ENCODE results near the gene L3MBTL4. TPM values are rescaled to one million over a fixed set of nuclear protein-coding genes. Genes with fewer than 3 reads are reported as not detected.
A peak's percentile ranks its signal among the peaks of the same experiment; 100 is the strongest.

The L3MBTL4 gene
- total and polyA plus RNA-seq, 12 donors, result 3.9 to 22.6 (median 8.7) TPM

- intact Hi-C loops (cut with DNase I), result no loop called here
- TF ChIP-seq CTCF (IDR thresholded peaks at IDR 0.05) (no peak), POLR2A (IDR thresholded peaks at IDR 0.05) (no peak)
- no peaks in the 10 kb centered on the region for H3K36me3 ChIP-seq (replicated peaks in 1 of 2)
- whole genome bisulfite sequencing, 4 donors, result 63 to 69% (median 67%) methylated on average over 9 of the region's 9 CpGs
- no peaks in the 10 kb centered on the region for H3K27me3 ChIP-seq
- H3K4me1 ChIP-seq (replicated peaks in 1 of 2), result peaks cover 5 to 10% of the 10 kb centered on the region in 2 donors
- DNase-seq, result peak; percentile 41 to 71 (median 69)
- no peak overlapping the region for H3K4me3 ChIP-seq
- H3K27ac ChIP-seq, result peak overlapping the region in 2 of 5 donors; percentile 24 to 67
- H3K9me3 ChIP-seq (replicated peaks in 1 of 3), result no peaks in the 10 kb centered on the region
Measured at GRCh38 chr18:6355789-6356589, 58.7 kb downstream of the L3MBTL4 start.

GRCh38 chr18:6352275-6352674, 62.4 kb downstream of the L3MBTL4 start:
- Histone ChIP-seq H3K27me3 (no peaks in the 10 kb centered on the region), H3K9me3 (replicated peaks in 1 of 3) (no peaks in the 10 kb centered on the region), H3K4me1 (replicated peaks in 1 of 2) (peaks cover 0 to 10% of the 10 kb centered on the region in 2 donors), H3K36me3 (replicated peaks in 1 of 2) (no peaks in the 10 kb centered on the region), H3K4me3 (no peak overlapping the region), H3K27ac (no peak overlapping the region)
- TF ChIP-seq POLR2A (IDR thresholded peaks at IDR 0.05) (no peak), CTCF (IDR thresholded peaks at IDR 0.05) (no peak)
- no peak for DNase-seq
- intact Hi-C loops (cut with DNase I), result no loop called here

- Histone ChIP-seq H3K27ac (no peak overlapping the region), H3K4me3 (no peak overlapping the region), H3K36me3 (replicated peaks in 1 of 2) (no peaks in the 10 kb centered on the region), H3K9me3 (replicated peaks in 1 of 3) (peaks cover 0 to 9% (median 0%) of the 10 kb centered on the region in 3 donors), H3K27me3 (no peaks in the 10 kb centered on the region), H3K4me1 (replicated peaks in 1 of 2) (no peaks in the 10 kb centered on the region)
- intact Hi-C loops (cut with DNase I), result no loop called here
- TF ChIP-seq CTCF (IDR thresholded peaks at IDR 0.05), result no peak
- TF ChIP-seq POLR2A (IDR thresholded peaks at IDR 0.05), result no peak
- no peak for DNase-seq
- WGBS, 4 donors, result 61 to 94% (median 72%) methylated on average over 2 of the region's 2 CpGs
Measured at GRCh38 chr18:6342990-6343389, 71.7 kb downstream of the L3MBTL4 start.

GRCh38 chr18:6341709-6342108, 73.0 kb downstream of the L3MBTL4 start:
- Histone ChIP-seq H3K27ac (no peak overlapping the region), H3K9me3 (replicated peaks in 1 of 3) (peaks cover 0 to 13% (median 0%) of the 10 kb centered on the region in 3 donors), H3K36me3 (replicated peaks in 1 of 2) (no peaks in the 10 kb centered on the region), H3K27me3 (no peaks in the 10 kb centered on the region), H3K4me1 (replicated peaks in 1 of 2) (no peaks in the 10 kb centered on the region), H3K4me3 (no peak overlapping the region)
- intact Hi-C loops (cut with DNase I), result no loop called here
- TF ChIP-seq POLR2A (IDR thresholded peaks at IDR 0.05) (no peak), CTCF (IDR thresholded peaks at IDR 0.05) (no peak)
- DNase-seq, result no peak

All from adrenal gland (tissue), 12 donors.